Stomach (tissue), 9 donors: ENCODE results near the gene P2RY8. TPM values are rescaled to one million over a fixed set of nuclear protein-coding genes. Genes with fewer than 3 reads are reported as not detected.
"Not testable (repeated sequence)": the region's sequence is repeated elsewhere in the genome, so short reads cannot be mapped to it uniquely, and the experiment has no call there.

Experiments
- DNase-seq, 2 donors: peaks; one replicate each; pipeline versions ENCODE4 v3.0.0 to v3.0.0-alpha.2; 2013 to 2019
- H3K27ac ChIP-seq, 5 donors: fragments of 200-600 bp in 4 of 5; sonication (generic) in 4 of 5; one replicate each; pipeline ENCODE4 v1.5.1; 2013 to 2019; ENCODE audit warnings: mild to moderate bottlenecking in 1 of 5, moderate library complexity in 1 of 5
- H3K27me3 ChIP-seq, 3 donors: fragments of 200-600 bp; sonication (generic); one replicate each; pipeline ENCODE4 v1.5.1; 2017 to 2019; ENCODE audit warnings: mixed run types in 1 of 3
- H3K36me3 ChIP-seq, 4 donors: fragments of 200-600 bp; sonication (generic); 1 replicate in 3 of 4; 2 replicates in 1 of 4; pipeline ENCODE4 v1.5.1; 2016 to 2019
- H3K4me1 ChIP-seq, 4 donors: fragments of 200-600 bp; sonication (generic); one replicate each; pipeline ENCODE4 v1.5.1; 2016 to 2019
- H3K4me3 ChIP-seq, 4 donors: fragments of 200-600 bp; sonication (generic) in 3 of 4; one replicate each; pipeline ENCODE4 v1.5.1; 2016 to 2019; ENCODE audit warnings: mild to moderate bottlenecking in 1 of 4
- H3K9me3 ChIP-seq, 4 donors: fragments of 200-600 bp; sonication (generic); one replicate each; pipeline ENCODE4 v1.5.1; 2016 to 2019
- CTCF ChIP-seq, 7 experiments: fragments of 450-650 bp in 4 of 7; fragments of 200-600 bp in 3 of 7; sonication (generic) in 3 of 7; IDR thresholded peaks; one replicate each; pipeline ENCODE4 v1.5.1; 2016 to 2019; ENCODE audit warnings: antibody characterized with exemption in 7 of 7, control low read depth in 2 of 7, mild to moderate bottlenecking in 1 of 7
- EP300 ChIP-seq: sonication (generic); formaldehyde crosslinking; IDR thresholded peaks from one replicate; pipeline ENCODE4 v1.6.1; 2017; ENCODE audit warnings: antibody characterized with exemption
- POLR2A ChIP-seq, 4 donors: fragments of 450-650 bp; IDR thresholded peaks; one replicate each; pipeline ENCODE4 v1.6.1; 2016; ENCODE audit warnings: antibody characterized with exemption in 4 of 4, control low read depth in 2 of 4, mild to moderate bottlenecking in 1 of 4, moderate library complexity in 1 of 4
- POLR2AphosphoS5 ChIP-seq, 3 donors: sonication (generic); formaldehyde crosslinking; IDR thresholded peaks; one replicate each; pipeline ENCODE4 v1.6.1; 2016; ENCODE audit warnings: antibody characterized with exemption in 3 of 3
- WGBS, 5 donors: extraction: QIAGEN DNeasy Blood & Tissue Kit in 3 of 5; methylation state at CpG; one replicate each; pipeline versions ENCODE4 v1.1.5 to v1.1.7; 2013 to 2018; 5-methylcytosine and 5-hydroxymethylcytosine counted together
- intact Hi-C: fragments of 100-400 bp; cut with DNase I; formaldehyde crosslinking; loops from one replicate; pipeline ENCODE4 v1.15.1; 2023; ENCODE audit warnings: low total_unique reads
- polyA plus RNA-seq, 3 donors: library from polyadenylated mRNA; stranded (reverse); fragments of 200-250 nt; gene quantifications; one replicate each; pipeline ENCODE4 v1.2.3, GENCODE V29; 2013
- total RNA-seq, 5 donors: library from RNA; depleted of rRNA; stranded (reverse); fragments of >200 nt; gene quantifications; one replicate each; pipeline versions ENCODE4 v1.1.0 to v1.2.3, GENCODE V29; 2014 to 2016
- donor health status: healthy with polysubstance abuse.
- donor health status: Bipolar disorder and iron deficiency.
- donor health status: healthy.

Gene P2RY8
- total and polyA plus RNA-seq, 8 donors: 0.31 to 3.3 (median 1.3) TPM; not detected in 2

GRCh38 chrX:1427756-1428155, 109.2 kb downstream of the P2RY8 start:
- intact Hi-C loops: no loop called here
- H3K27me3 ChIP-seq: no peaks in the 10 kb centered on the region
- no peak overlapping the region for H3K27ac ChIP-seq
- TF ChIP-seq POLR2AphosphoS5 (IDR thresholded peaks at IDR 0.05) (no peak), POLR2A (IDR thresholded peaks at IDR 0.05) (no peak)
- H3K4me3 ChIP-seq: no peak overlapping the region
- no peak for DNase-seq
- no peaks in the 10 kb centered on the region for H3K4me1 ChIP-seq
- peaks cover 14 to 59% (median 49%) of the 10 kb centered on the region in 4 donors for H3K36me3 ChIP-seq
- 94 to 97% (median 95%) methylated on average over 31 to 32 of the region's 32 CpGs for WGBS, 5 donors
- peaks cover 2 to 9% (median 4%) of the 10 kb centered on the region in 4 donors for H3K9me3 ChIP-seq

- H3K27ac ChIP-seq, H3K4me3 ChIP-seq, H3K27me3 ChIP-seq, DNase-seq, H3K4me1 ChIP-seq, intact Hi-C loops: not testable (repeated sequence)
- peaks cover 10 to 24% (median 17%) of the 10 kb centered on the region in 4 donors for H3K9me3 ChIP-seq
- H3K36me3 ChIP-seq: peaks cover 10 to 66% (median 55%) of the 10 kb centered on the region in 4 donors
- WGBS, 5 donors: 88 to 93% (median 90%) methylated on average over 14 to 16 of the region's 16 CpGs
Observed at GRCh38 chrX:1426321-1426720, 110.7 kb downstream of the P2RY8 start.

GRCh38 chrX:1425381-1425780, 111.6 kb downstream of the P2RY8 start:
- TF ChIP-seq POLR2AphosphoS5 (IDR thresholded peaks at IDR 0.05) (no peak), EP300 (no peak), POLR2A (IDR thresholded peaks at IDR 0.05) (no peak), CTCF (IDR thresholded peaks at IDR 0.05) (no peak)

GRCh38 chrX:1424147-1424851, 112.7 kb downstream of the P2RY8 start:
- Histone ChIP-seq H3K4me3 (no peak overlapping the region), H3K4me1 (peaks cover 0 to 3% (median 0%) of the 10 kb centered on the region in 4 donors), H3K27me3 (no peaks in the 10 kb centered on the region), H3K9me3 (peaks cover 10 to 24% (median 17%) of the 10 kb centered on the region in 4 donors), H3K27ac (no peak overlapping the region), H3K36me3 (peaks cover 10 to 71% (median 56%) of the 10 kb centered on the region in 4 donors)
- intact Hi-C loops: no loop called here
- no peak for TF ChIP-seq POLR2A (IDR thresholded peaks at IDR 0.05)
- TF ChIP-seq EP300: no peak
- no peak for TF ChIP-seq CTCF (IDR thresholded peaks at IDR 0.05)
- no peak for TF ChIP-seq POLR2AphosphoS5 (IDR thresholded peaks at IDR 0.05)
- 74 to 86% (median 74%) methylated on average over 9 of the region's 9 CpGs for WGBS, 5 donors
- DNase-seq: no peak

More at GRCh38 chrX:1425381-1425780, 111.6 kb downstream of the P2RY8 start:
- DNase-seq: no peak
- Histone ChIP-seq H3K9me3 (peaks cover 10 to 24% (median 17%) of the 10 kb centered on the region in 4 donors), H3K4me1 (peaks cover 0 to 2% (median 0%) of the 10 kb centered on the region in 4 donors), H3K36me3 (peaks cover 10 to 73% (median 57%) of the 10 kb centered on the region in 4 donors), H3K27me3 (no peaks in the 10 kb centered on the region), H3K4me3 (no peak overlapping the region), H3K27ac (no peak overlapping the region)
- WGBS, 5 donors: 78 to 88% (median 79%) methylated on average over 10 of the region's 10 CpGs
- intact Hi-C loops: no loop called here

- DNase-seq: no peak
- Histone ChIP-seq H3K27ac (no peak overlapping the region), H3K9me3 (peaks cover 13 to 28% (median 23%) of the 10 kb centered on the region in 4 donors), H3K27me3 (no peaks in the 10 kb centered on the region), H3K4me3 (no peak overlapping the region), H3K36me3 (peaks cover 18 to 82% (median 67%) of the 10 kb centered on the region in 4 donors), H3K4me1 (peaks cover 0 to 3% (median 0%) of the 10 kb centered on the region in 4 donors)
- intact Hi-C loops: no loop called here
- TF ChIP-seq POLR2A (IDR thresholded peaks at IDR 0.05) (no peak), POLR2AphosphoS5 (IDR thresholded peaks at IDR 0.05) (no peak), CTCF (IDR thresholded peaks at IDR 0.05) (no peak), EP300 (no peak)
- 50 to 73% (median 52%) methylated on average over 2 of the region's 2 CpGs for WGBS, 5 donors
Observed at GRCh38 chrX:1423215-1423614, 113.8 kb downstream of the P2RY8 start.
